Central memory CD4-positive, alpha-beta T cell (primary cell): Measurements from ENCODE around the gene EZH2.

Experiments used
- DNase-seq: peaks from one replicate; pipeline ENCODE4 v3.0.0; 2022

The EZH2 gene

DNA sequence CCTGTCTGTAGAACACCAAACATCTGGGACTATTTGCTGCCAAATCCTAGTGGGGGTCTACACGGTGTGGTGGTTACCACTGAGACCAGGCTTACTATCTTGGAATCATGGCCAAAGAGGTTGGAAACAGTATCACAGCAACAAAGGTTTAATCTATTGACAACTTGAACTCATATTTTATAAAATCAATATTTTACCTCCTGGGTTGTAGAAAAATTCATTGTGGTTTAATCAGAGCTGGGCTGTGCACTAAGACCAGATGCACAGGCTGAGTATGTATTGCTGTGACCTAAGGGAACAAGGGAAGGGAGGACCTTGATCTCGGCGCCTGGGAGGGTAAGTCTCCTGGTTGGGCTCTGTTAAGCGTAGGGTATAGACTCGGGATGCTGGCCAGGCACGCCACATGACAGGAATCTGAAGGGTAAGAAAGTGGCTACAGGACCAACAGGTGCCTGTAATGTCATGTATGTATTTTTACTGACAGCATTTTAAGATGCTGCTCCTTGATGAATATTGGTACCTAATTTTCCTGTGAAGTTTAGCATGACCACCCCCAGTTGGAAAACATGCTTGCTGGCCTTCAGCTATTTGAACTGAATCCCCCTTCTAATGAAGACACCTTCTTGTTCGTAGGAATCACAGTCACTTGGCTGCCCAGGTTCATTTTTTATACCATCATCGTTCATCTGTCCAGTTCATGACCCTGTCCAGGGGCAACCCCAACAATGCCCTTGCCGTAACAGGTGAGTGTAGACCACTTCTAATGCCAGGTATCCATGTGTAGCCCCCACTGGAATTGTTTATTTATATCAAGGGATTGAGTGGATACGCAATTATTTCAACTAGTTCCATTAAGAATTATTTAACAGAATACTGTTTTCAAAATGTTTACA is 79.5 kb downstream of the EZH2 start:
- DNase-seq: no peak

DNA sequence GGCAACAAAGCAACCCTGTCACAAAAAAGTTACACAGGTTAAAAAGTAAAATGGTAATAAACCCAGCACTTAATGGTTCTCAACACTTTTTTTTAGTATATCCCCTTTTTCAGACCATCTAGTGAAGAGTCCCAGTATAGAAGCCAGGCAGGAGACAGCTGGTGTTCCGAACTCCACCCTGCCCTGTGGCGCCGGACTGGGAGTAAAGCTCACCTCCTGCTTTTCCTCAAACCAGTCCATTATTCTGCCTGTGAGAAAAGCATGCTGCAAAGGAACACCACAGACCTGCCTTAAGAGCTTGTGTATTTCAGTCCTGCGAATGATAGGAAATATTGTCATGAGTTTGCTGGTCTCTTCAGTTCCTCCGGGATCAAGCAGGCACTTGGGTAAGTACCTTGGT is 81.0 kb downstream of the EZH2 start:
- no peak for DNase-seq

DNA sequence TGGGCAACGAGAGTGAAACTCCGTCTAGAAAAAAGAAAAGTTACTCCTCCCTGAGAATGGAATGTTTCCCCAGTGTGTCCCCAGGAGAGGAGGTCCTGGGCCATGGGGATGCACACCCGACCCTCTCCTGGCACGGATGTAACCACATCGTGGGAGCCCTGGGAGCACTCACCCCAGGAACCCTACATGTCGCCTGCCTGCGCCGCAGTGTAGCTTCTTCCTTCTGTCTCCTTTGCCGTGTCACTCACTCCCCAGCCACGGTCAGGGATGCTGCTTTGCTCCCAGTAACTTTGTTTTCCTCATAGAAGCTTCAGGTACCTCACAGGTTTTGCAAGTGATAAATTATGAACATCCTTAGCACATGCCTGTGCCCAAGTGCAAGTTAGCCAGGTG is 82.0 kb downstream of the EZH2 start:
- DNase-seq: no peak

DNA sequence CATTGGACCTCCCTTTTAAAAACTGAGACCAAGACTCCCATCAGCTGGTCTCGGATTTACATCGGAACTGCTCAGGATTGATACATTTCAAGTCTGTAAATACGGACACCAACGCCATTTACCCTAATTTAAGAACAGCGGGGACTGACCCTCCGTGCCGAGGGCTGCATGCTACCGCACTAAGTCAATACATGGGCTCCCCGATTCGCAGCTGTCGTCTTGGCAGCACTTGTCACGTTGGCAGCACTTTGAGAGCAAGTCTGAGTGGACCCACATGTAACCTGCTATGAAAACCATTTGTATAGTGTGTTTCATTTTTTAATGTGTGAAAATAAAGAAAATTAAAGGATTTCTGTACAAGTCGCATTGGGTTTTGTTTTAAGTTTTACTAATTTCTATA is 83.4 kb downstream of the EZH2 start:
- no peak for DNase-seq

DNA sequence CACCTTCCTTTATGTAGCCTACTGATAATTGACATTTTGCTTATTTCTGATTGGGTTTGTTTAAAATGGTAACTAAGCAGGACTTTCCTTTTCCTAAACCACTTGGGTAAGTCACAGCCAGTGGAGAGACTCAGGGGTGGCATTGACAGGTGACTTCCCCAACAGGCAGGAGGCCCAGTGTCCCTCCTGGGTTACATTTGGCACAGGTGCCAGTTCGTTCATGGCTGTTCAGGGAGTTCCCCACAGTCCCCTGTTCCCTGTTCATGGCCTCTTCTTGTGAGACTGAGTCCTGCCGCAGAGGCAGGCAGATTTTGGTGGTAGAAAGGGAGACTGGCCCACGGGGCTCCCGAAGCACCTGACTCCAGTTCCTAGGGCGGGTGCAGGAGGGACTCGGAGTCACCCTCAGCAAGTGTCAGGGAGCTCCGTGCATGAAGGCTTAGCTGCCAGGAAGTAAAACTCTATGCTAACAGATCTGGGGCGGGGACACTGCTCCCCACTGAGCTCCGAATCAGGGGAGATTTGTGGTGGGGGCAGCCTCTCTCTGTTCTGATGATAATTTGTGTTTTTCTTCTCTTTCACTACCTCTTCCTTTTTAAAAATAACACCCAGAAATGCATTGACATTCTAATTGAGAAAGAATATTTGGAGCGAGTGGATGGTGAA is 84.1 kb downstream of the EZH2 start:
- DNase-seq: no peak

DNA sequence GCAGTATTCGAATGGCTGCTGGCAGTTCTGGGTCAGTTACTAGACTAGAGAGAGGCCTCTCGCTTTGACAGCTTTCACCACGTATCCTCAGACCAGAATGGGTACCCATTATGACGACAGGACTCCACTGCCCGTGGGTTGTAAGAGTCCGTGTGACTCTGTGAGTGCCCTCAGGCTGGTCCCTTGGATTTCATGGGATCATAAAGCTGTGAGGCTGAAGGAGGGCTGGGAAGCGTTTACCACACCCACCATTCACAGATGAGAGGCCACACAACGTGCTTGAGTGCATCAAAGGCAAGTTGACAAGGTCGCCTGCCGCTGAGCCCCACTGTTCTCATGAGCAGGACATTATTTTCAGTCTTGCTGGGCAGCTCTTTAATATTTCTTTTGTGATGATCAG is 87.2 kb downstream of the EZH2 start:
- DNase-seq: no peak

DNA sequence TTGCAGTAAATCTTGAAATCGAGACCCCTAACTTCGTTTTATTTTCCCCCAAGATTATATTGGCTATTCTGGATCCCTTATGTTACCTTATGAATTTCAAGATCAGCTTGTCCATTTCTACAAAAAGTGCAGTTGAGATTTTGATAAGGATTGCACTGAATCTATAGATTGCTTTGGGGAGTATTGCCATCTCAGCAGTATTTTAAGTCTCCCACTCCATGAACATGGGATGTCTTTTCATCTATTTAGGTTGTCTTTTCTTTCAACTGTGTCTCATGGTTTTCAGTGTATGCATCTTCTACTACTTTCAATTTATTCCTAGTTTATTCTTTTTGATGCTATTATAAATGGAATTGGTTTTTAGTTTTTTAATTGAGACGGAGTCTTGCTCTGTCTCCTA is 89.6 kb downstream of the EZH2 start:
- no peak for DNase-seq

DNA sequence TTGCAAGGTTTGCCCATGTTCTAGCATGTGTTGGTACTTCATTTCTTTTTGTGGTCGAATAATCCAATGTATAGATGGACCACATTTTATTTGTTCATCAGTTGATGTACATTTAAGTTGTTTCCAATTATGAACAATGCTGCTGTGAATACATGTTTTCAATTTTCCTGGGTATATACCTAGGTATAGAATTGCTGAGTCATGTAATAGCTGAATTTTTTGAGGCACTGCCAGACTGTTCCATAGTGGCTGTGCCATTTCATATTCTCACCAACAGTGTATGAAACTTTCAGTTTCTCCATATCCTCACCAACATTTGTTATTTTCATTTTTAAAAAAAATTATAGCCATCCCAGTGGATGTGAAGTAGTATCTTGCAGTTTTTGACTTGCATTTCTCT is 90.5 kb downstream of the EZH2 start:
- DNase-seq: no peak

DNA sequence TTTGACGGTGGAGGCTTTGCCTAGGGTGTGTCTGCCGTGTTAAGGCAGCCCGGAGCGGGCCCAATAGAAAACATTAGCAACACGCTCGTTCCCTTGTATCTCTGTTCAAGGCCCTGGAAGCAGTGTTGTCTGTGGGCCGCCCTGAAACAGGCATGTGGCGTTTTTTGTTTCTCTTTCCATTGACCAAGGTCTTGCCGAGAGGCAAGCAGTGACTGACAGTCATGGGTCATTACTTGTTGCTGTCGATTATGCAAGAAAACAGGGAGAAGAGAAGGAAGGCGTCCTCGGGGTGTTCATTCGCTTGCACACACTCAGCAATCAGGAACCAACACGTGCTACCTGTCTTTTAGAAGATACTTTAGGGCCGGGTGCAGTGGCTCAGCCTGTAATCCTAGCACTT is 92.5 kb downstream of the EZH2 start:
- DNase-seq: no peak

DNA sequence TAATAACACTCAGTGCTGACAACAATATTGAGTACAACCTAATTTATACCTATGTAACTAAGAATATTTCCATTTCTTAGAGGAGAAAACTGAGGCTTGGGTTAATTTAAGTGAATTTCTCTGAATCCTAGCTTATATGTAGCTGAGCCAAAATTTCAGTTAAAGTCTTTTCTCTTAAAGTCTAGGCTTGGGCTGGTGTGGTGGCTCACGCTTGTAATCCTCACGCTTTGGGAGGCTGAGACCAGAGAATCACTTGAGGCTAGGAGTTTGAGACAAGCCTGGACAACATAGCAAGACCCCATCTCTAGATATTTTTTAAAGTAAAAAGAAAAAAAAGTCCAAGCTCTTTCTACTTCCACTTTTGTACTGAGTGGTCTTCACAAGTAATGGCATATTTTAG is 93.2 kb downstream of the EZH2 start:
- DNase-seq: no peak

DNA sequence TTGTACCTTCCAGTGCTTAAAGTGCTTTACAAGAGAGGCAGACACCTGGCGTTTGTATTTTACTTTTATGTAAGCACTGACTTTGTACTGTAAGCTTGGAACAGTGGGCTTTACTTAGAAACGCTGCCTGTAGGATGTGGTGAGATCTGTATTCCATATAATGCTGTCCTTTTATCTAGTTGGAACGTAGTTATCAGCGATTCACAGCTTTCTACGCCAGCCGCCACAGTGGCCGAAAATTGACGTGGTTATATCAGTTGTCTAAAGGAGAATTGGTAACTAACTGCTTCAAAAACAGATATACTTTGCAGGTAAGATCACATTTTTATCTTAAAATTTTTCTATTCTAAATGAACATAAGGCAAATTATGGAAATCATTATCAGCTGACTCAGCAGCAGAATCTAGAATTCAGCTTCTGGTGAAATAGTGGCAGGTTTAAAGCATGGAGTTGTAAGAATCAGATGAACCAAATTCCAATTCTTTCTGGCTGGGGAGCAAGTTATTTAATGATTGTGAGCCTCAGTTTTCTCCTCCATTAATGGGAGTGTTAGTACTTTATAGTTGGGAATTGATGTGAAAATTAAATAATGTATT is 93.9 kb downstream of the EZH2 start:
- DNase-seq: no peak

DNA sequence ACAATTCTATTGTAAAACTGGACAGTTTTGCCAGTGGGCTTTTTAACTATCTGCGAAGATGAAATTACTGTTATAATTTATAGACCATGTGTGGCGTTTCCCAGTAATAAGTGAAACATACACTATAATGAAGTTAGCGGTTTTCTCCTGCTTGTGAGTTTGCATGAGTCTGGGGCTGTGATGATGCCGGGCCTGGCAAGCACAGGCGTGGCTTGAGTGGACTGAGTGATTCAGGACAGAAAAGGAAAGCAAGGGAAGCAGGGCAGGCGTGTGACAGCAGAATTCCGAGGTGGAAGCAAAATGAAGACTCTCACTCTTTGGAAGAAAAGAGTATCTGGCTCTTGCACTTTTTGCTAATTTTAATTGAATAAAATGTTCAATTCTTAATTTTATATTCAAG is 94.9 kb downstream of the EZH2 start:
- DNase-seq: no peak

DNA sequence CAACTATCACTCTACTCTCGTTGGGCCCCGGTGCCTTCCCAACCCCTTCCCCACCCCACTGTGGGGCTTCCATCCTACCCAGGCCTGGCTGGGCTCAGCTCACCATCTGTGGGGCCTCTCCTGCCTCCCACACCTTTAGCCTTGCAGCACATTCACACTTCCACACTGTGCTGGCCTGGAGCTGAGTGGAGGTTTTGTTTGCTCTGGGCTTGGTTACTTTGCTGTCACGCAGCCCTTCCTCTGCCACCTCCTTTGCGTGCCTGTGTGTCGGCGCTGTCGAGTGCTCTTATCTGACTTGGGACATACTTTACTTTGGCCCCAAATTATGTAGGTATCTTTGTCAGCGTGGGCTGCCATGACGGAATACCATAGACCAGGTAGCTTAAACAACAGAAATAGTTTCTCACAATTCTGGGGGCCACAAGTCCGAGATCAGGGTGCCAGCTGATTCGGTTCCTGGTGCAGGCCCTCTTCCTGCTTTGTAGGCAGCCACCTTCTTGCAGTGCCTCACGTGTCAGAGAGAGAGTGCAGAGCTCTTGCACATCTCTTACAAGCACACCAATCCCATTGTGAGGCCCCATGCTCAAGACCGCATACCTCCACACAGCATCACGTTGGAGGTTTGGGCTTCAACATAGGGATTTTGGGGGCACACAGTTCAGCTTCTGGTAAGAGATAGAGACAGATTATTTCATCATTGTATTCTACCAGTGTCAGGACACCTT is 96.4 kb downstream of the EZH2 start:
- DNase-seq: no peak

DNA sequence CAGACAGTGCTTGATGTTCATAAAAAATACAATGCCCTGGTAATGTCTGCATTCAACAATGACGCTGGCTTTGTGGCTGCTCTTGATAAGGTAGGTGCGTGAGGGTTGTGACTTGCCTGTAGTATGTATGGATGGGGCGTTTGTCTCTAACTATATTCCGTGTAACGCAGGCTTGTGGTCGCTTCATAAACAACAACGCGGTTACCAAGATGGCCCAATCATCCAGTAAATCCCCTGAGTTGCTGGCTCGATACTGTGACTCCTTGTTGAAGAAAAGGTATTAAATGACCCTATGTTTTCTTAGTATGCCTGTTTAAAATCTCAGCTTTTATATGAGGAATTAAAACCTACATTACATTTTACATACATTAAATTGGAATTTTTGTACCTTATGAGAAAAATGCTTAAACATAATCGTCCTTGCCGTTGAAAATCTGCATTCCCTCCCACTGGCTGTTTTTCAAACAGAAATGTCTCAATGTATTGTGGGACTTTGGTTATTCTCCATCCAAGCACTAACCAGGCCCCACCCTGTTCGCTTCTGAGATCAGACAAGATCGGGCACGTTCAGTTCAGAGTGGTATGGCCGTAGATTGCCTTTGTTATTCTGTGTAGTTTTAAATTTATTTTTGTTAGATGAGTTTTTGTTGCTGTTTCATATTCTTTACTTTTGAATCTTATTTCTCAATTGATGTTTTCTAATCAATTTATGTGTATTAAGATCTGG is 100.1 kb downstream of the EZH2 start:
- DNase-seq: no peak

DNA sequence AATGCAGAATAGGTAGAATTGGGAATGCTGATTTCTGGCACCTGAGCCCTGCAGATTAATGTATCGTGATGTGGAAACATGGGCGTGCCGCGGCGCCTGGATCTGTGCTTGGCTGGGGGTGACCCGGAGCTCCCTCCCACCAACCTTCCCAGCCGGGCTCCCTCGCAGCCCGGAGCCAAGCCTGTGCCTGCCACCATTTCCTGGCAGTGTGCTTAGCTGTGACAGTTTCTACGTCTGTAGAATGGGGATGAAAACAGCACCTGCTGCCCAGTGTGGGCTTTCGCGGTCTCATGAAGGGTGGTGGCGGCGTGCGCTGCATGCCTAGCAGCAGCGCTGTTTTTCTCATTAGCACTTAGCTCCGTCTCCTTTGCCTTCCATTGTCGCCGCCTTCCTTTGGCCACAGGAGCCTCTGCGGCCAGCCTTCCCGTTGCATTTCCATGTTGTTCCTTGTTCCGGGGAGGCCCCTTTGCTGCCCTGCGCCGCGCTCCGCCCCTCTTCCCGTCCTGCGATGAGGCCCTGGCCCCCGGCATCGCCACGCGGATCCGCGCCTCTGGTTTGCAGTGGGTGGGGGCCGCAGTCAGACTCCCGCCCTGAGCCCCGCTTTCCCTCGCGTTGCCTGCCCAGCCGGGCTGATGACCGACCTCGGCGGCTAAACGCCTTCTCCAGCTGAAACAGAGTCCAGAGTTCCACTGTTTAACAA is 101.2 kb downstream of the EZH2 start:
- DNase-seq: no peak

DNA sequence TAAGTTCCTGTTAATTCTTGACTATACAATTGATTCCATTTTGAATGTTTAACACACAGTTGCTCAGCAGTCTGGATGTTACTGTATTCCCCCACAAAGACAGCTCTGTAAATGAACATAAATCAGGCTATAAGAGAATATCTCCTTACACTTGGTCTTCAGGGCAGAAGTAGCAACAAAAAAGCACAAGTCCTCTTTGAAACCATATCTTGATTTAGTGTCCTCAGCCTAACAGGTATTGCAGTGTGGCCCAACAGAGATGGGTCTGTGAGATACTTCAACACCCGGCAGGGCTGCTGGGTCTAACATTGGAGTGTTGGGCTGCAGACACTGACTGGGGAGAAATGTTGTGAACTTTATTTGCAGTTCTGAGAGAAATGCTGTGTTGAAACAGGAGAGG is 109.6 kb downstream of the EZH2 start:
- no peak for DNase-seq

DNA sequence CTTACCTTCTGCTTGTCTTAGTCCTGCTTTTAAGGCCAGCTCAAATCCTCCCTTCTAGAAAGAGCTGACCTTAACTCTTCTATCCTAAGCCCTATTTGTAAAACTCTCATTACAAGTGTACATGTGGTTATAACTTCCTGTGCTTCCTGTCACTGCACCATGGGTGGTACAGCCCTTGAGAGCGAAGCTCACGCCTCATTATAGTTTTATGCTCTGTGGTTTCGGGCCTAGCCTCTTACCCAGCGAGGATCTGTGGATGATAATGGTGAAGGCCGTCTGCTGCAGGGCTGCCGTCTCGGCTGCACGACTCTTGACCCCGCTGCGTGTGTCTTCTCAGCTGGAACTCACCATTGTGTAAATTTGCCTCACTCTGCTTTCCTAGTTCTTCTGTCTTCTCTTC is 110.8 kb downstream of the EZH2 start:
- peak; percentile 41 for DNase-seq

DNA sequence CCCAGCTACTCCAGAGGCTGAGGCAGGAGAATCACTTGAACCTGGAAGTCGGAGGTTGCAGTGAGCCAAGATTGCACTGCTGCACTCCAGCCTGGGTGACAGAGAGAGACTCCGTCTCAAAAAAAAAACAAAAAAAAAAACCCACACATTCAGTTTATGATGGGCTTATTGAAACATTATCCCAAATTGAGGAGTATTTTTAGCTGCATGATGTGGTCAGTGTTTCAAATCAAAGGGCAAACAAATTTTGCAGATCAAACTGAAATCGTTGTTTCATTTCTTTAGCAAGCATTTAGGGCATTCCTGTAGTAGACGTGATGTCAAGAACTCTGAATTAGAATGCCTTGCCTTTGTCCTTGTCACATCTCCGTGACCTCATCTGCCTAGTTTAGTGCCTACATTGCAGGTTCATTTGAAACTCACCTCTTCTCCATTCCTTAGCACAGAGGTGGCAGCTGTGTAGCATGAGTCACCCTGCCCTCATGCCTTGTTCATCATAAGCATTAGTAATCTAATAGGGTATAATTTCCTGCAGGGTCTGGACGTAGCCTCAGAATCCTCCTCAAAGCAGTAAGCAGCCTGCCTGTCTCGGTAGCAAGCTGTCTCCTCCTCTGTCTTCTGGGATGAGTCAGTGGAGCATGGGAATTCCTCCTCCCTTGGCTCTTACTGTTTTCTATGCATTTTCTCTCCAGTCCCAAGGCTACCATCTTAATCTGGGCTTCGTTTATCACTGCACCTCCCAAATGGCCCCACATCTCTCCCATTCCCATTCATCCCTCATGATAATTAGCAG is 111.6 kb downstream of the EZH2 start:
- no peak for DNase-seq

DNA sequence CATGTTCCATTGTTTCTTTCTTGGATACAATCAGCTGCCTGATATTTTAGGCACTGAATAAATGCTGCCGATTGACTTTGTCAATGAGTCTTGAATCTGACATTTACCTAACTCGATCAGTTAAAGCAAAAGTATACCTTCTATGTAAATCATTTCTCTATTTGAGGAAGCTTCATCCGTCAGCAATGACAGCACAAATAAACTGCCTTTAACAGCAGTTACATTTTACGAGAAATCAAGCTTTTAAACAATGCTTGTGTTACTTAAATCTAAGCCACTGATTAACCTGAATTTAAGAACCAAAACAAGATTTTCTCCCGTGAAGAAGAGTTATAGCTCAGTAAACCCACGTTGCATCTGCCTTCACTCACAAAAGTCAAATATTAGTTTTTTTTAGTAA is 114.1 kb downstream of the EZH2 start:
- no peak for DNase-seq

DNA sequence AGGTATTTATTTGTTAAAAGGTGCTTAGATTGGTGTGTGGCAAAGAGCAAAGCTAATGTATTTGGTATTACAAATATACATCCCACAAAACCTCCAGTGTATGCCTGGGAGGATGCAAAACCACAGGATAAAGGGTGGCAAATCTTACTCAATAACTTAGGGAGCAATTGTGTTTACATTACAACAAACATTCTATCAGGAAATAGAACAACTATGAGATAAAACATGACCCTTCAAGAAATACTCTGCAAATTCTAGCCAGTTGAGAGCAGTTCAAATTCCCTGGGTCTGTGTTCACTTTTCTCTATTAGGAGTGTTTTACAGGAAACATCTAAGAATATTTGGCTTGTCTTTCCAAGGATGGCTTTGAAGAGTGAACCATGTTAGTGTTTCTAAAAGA is 120.5 kb downstream of the EZH2 start:
- no peak for DNase-seq
